Lower lobe of right lung (tissue), 2 donors: ENCODE measurements around the gene CFL1. TPM values are rescaled to one million over a fixed set of nuclear protein-coding genes. Genes with fewer than 3 reads are reported as not detected.
A peak's percentile ranks its signal among the peaks of the same experiment; 100 is the strongest.

Source experiments
- ATAC-seq, 2 donors: fragments of 200-7000 bp; cut with Tn5 transposase; one replicate each; pipeline ENCODE4 v1.9.1; 2020 to 2022; ENCODE audit warnings: mild to moderate bottlenecking in 2 of 2, moderate library complexity in 2 of 2
- DNase-seq: peaks from one replicate; pipeline ENCODE4 v3.0.0-alpha.2; 2020
- H3K27ac ChIP-seq: fragments of 200-600 bp; one replicate; pipeline ENCODE4 v1.8.0; 2022
- H3K27me3 ChIP-seq: fragments of 200-600 bp; one replicate; pipeline ENCODE4 v1.8.0; 2022; ENCODE audit warnings: low read depth
- H3K36me3 ChIP-seq: fragments of 200-600 bp; one replicate; pipeline ENCODE4 v1.8.0; 2022; ENCODE audit warnings: mild to moderate bottlenecking
- H3K4me1 ChIP-seq: fragments of 200-600 bp; one replicate; pipeline ENCODE4 v1.8.0; 2022
- H3K4me3 ChIP-seq: fragments of 200-600 bp; one replicate; pipeline ENCODE4 v1.8.0; 2022; ENCODE audit warnings: mild to moderate bottlenecking
- H3K9me3 ChIP-seq: fragments of 200-600 bp; one replicate; pipeline ENCODE4 v1.8.0; 2022
- CTCF ChIP-seq: fragments of 200-600 bp; IDR thresholded peaks from one replicate; pipeline ENCODE4 v1.8.0; 2022; ENCODE audit warnings: antibody characterized with exemption, mild to moderate bottlenecking
- intact Hi-C: fragments of 100-400 bp; cut with DNase I; formaldehyde crosslinking; loops from one replicate; pipeline ENCODE4 v1.11.0; 2022
- total RNA-seq: library from RNA; stranded (reverse); fragmentation: NEBNext Ultra II Directional; extraction: Animal tissue kit (Norgen Biotek cat#: 25700); gene quantifications from one replicate; pipeline ENCODE4 v1.2.1, GENCODE V29; 2021
- donor health status: DM: no; HTN: yes; CAD: no; lungs with severe emphysema.

Gene CFL1
- total RNA-seq, 1 donor from 2014 or later = 647 TPM

GRCh38 chr11:65886826-65887722 lies 29.1 kb upstream of the CFL1 start:
- Histone ChIP-seq H3K9me3 (no peaks in the 10 kb centered on the region), H3K27me3 (no peaks in the 10 kb centered on the region), H3K36me3 (peaks cover 41% of the 10 kb centered on the region), H3K4me1 (peaks cover 45% of the 10 kb centered on the region), H3K27ac (peak overlapping the region; percentile 98), H3K4me3 (peak overlapping the region; percentile 88)
- intact Hi-C loops = loop anchor here (10.0 kb wide), 1 partner anchor 98 kb away; no protein-coding TSS in a partner anchor
- no peak for TF ChIP-seq CTCF
- ATAC-seq = no peak
- DNase-seq = peak; percentile 47

DNA sequence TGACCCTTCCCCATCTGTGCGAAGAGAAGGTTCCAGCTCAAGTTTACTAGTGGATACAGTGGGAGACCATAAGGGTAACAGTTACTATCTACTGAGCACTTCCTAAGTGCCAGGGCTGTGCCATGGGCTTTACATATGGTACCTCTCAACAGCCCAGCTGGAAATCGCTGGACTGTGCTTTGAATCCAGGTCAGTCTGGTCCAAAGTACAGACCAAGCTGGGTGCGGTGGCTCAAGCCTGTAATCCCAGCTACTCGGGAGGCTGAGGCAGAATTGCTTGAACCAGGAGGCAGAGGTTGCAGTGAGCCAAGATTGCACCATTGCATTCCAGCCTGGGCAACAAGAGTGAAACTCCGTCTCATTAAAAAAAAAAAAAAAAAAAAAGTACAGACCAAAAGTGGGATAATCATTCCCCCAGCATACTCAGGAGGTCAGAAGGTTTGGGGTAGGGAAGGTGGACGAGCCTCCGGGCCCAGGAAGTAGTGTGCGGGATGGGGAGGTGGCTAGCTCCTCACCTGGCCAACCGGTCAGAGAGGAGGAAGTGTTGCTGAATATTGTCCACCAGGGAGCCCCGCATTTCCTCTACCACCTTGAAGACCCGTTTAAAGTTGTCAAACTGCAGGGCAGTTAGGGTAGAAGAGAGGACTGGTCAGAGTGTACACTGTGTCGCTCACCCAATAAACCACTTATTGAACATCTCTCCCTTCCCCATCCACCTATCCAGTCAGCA lies 28.0 kb upstream of the CFL1 start:
- H3K36me3 ChIP-seq = peaks cover 44% of the 10 kb centered on the region
- DNase-seq (peak; percentile 7), ATAC-seq (no peak)
- TF ChIP-seq CTCF = no peak
- no peak overlapping the region for H3K27ac ChIP-seq
- H3K4me1 ChIP-seq = peaks cover 34% of the 10 kb centered on the region
- no peaks in the 10 kb centered on the region for H3K27me3 ChIP-seq
- intact Hi-C loops = loop anchor here (10.0 kb wide), 1 partner anchor 99 kb away; no protein-coding TSS in a partner anchor
- H3K9me3 ChIP-seq = no peaks in the 10 kb centered on the region
- H3K4me3 ChIP-seq = no peak overlapping the region

DNA sequence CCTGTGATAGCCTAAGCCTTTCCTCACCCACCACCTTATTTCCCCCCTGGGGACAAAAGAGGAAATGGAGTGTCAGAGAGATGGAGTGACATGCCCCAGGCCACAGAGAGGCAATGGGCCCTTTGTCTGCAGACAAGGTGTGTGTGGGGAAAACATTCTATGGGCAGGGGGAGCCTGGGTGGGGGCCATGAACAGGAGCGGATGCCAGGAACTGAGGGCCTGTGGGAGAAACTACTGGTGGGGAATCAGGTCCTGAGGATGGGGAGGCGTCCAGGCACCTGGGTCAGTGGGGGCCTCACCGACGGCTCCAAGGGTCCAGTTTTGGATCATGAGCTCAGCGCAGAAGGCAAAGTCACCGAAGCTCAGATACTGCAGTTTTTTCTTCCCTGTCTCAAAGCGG lies 27.3 kb upstream of the CFL1 start:
- intact Hi-C loops = loop anchor here (10.0 kb wide), 1 partner anchor 100 kb away; no protein-coding TSS in a partner anchor

GRCh38 chr11:65884716-65885092 lies 26.7 kb upstream of the CFL1 start:
- H3K9me3 ChIP-seq = no peaks in the 10 kb centered on the region
- TF ChIP-seq CTCF = peak; percentile 99
- peak; percentile 44 to 55 for ATAC-seq
- no peaks in the 10 kb centered on the region for H3K27me3 ChIP-seq
- no peak overlapping the region for H3K27ac ChIP-seq
- H3K4me1 ChIP-seq = peaks cover 28% of the 10 kb centered on the region
- H3K36me3 ChIP-seq = peaks cover 44% of the 10 kb centered on the region
- DNase-seq = peak; percentile 85
- no peak overlapping the region for H3K4me3 ChIP-seq
- intact Hi-C loops = loop anchor here (10.0 kb wide), 1 partner anchor 100 kb away; no protein-coding TSS in a partner anchor

More for the DNA sequence above, 27.3 kb upstream of the CFL1 start:
- peak; percentile 40 for DNase-seq
- no peaks in the 10 kb centered on the region for H3K9me3 ChIP-seq
- peaks cover 44% of the 10 kb centered on the region for H3K36me3 ChIP-seq
- no peak overlapping the region for H3K4me3 ChIP-seq
- H3K27me3 ChIP-seq = no peaks in the 10 kb centered on the region
- no peak overlapping the region for H3K27ac ChIP-seq
- no peak for TF ChIP-seq CTCF
- no peak for ATAC-seq
- H3K4me1 ChIP-seq = peaks cover 33% of the 10 kb centered on the region
